IPS DF 6.9 (cell line): ENCODE data around the gene TEAD1.

Source experiments
- DNase-seq: peaks from one replicate; pipeline ENCODE4 v3.0.0-alpha.2; 2013; ENCODE audit warnings: low read depth, low spot score
- H3K27ac ChIP-seq: one replicate; pipeline ENCODE4 v1.5.1; 2013; ENCODE audit warnings: low read length, control low read depth
- H3K27me3 ChIP-seq: 2 replicates; pipeline ENCODE4 v1.6.1; 2013; ENCODE audit warnings: mild to moderate bottlenecking, low read length; ENCODE audit not compliant: control insufficient read depth, insufficient read depth
- H3K36me3 ChIP-seq: 2 replicates; pipeline ENCODE4 v1.6.1; 2013; ENCODE audit warnings: low read length; ENCODE audit not compliant: control insufficient read depth, insufficient read depth
- H3K4me1 ChIP-seq: 2 replicates; pipeline ENCODE4 v1.6.1; 2013; ENCODE audit warnings: low read length; ENCODE audit not compliant: control insufficient read depth, insufficient read depth
- H3K4me3 ChIP-seq: 2 replicates; pipeline ENCODE4 v1.5.1; 2013; ENCODE audit warnings: mild to moderate bottlenecking, low read length
- H3K9me3 ChIP-seq: 2 replicates; pipeline ENCODE4 v1.6.1; 2013; ENCODE audit warnings: low read length, inconsistent platforms; ENCODE audit not compliant: control insufficient read depth, insufficient read depth
- WGBS: extraction: QIAGEN DNeasy Blood & Tissue Kit; methylation state at CpG from one replicate; pipeline ENCODE4 v1.1.7; 2013; ENCODE audit warnings: mixed read lengths, missing lambda C conversion rate; ENCODE audit not compliant: insufficient read length, insufficient coverage; 5-methylcytosine and 5-hydroxymethylcytosine counted together

Gene TEAD1

GRCh38 chr11:12771875-12772274 lies 97.7 kb downstream of the TEAD1 start:
- Histone ChIP-seq H3K9me3 (no peaks in the 10 kb centered on the region), H3K4me1 (peaks cover 6% of the 10 kb centered on the region), H3K4me3 (no peak overlapping the region), H3K27me3 (no peaks in the 10 kb centered on the region), H3K27ac (no peak overlapping the region), H3K36me3 (no peaks in the 10 kb centered on the region)
- no peak for DNase-seq
- no CpG with 5 or more reads among the region's 2 CpGs for WGBS

- DNase-seq, result no peak
- H3K27ac ChIP-seq, result no peak overlapping the region
- peaks cover 6% of the 10 kb centered on the region for H3K4me1 ChIP-seq
- H3K36me3 ChIP-seq, result no peaks in the 10 kb centered on the region
- no peaks in the 10 kb centered on the region for H3K27me3 ChIP-seq
- no peaks in the 10 kb centered on the region for H3K9me3 ChIP-seq
- no peak overlapping the region for H3K4me3 ChIP-seq
- no CpG with 5 or more reads among the region's 1 CpG for WGBS
These were observed 98.1 kb downstream of the TEAD1 start for GRCh38 chr11:12772324-12772723.

GRCh38 chr11:12773591-12773990 lies 99.4 kb downstream of the TEAD1 start:
- no peak for DNase-seq
- Histone ChIP-seq H3K9me3 (no peaks in the 10 kb centered on the region), H3K27me3 (no peaks in the 10 kb centered on the region), H3K4me1 (peaks cover 5% of the 10 kb centered on the region), H3K4me3 (no peak overlapping the region), H3K36me3 (no peaks in the 10 kb centered on the region), H3K27ac (no peak overlapping the region)
- WGBS, result no CpG with 5 or more reads among the region's 2 CpGs

- no peaks in the 10 kb centered on the region for H3K36me3 ChIP-seq
- WGBS, result no CpG with 5 or more reads among the region's 10 CpGs
- no peak for DNase-seq
- H3K4me3 ChIP-seq, result no peak overlapping the region
- no peaks in the 10 kb centered on the region for H3K27me3 ChIP-seq
- H3K4me1 ChIP-seq, result peaks cover 2% of the 10 kb centered on the region; the same call in 1 of the 2 replicates
- no peak overlapping the region for H3K27ac ChIP-seq
- H3K9me3 ChIP-seq, result no peaks in the 10 kb centered on the region
These were observed 101.7 kb downstream of the TEAD1 start for GRCh38 chr11:12775955-12776354.

GRCh38 chr11:12777208-12777874 lies 103.1 kb downstream of the TEAD1 start:
- Histone ChIP-seq H3K9me3 (no peaks in the 10 kb centered on the region), H3K27ac (no peak overlapping the region), H3K27me3 (no peaks in the 10 kb centered on the region), H3K4me3 (no peak overlapping the region), H3K4me1 (peaks cover 2% of the 10 kb centered on the region; the same call in 1 of the 2 replicates), H3K36me3 (no peaks in the 10 kb centered on the region)
- no CpG with 5 or more reads among the region's 5 CpGs for WGBS
- DNase-seq, result no peak

- H3K4me3 ChIP-seq, result no peak overlapping the region
- no peaks in the 10 kb centered on the region for H3K27me3 ChIP-seq
- no peak for DNase-seq
- H3K9me3 ChIP-seq, result no peaks in the 10 kb centered on the region
- H3K27ac ChIP-seq, result no peak overlapping the region
- WGBS, result no CpG with 5 or more reads among the region's 2 CpGs
- no peaks in the 10 kb centered on the region for H3K36me3 ChIP-seq
- peaks cover 2% of the 10 kb centered on the region; the same call in 1 of the 2 replicates for H3K4me1 ChIP-seq
These were observed 104.2 kb downstream of the TEAD1 start for GRCh38 chr11:12778240-12778905.

GRCh38 chr11:12783765-12784164 lies 109.5 kb downstream of the TEAD1 start:
- WGBS, result no CpG with 5 or more reads among the region's 2 CpGs
- H3K27me3 ChIP-seq, result no peaks in the 10 kb centered on the region

GRCh38 chr11:12784445-12784844 lies 110.2 kb downstream of the TEAD1 start:
- no CpG with 5 or more reads among the region's 3 CpGs for WGBS
- no peak overlapping the region for H3K4me3 ChIP-seq
- no peak for DNase-seq

More at GRCh38 chr11:12783765-12784164, 109.5 kb downstream of the TEAD1 start:
- Histone ChIP-seq H3K4me3 (no peak overlapping the region), H3K36me3 (no peaks in the 10 kb centered on the region), H3K9me3 (no peaks in the 10 kb centered on the region), H3K27ac (no peak overlapping the region), H3K4me1 (no peaks in the 10 kb centered on the region)
- no peak for DNase-seq

GRCh38 chr11:12784987-12785386 lies 110.8 kb downstream of the TEAD1 start:
- Histone ChIP-seq H3K36me3 (no peaks in the 10 kb centered on the region), H3K4me1 (0 out of 2 replicates have a peak, but pooled peaks cover 3% of the 10 kb centered on the region), H3K27me3 (no peaks in the 10 kb centered on the region), H3K4me3 (no peak overlapping the region), H3K9me3 (no peaks in the 10 kb centered on the region), H3K27ac (no peak overlapping the region)
- no peak for DNase-seq
- no CpG with 5 or more reads among the region's 5 CpGs for WGBS

More at GRCh38 chr11:12784445-12784844, 110.2 kb downstream of the TEAD1 start:
- H3K4me1 ChIP-seq, result 0 out of 2 replicates have a peak, but pooled peaks cover under 1% of the 10 kb centered on the region
- H3K9me3 ChIP-seq, result no peaks in the 10 kb centered on the region
- H3K27me3 ChIP-seq, result no peaks in the 10 kb centered on the region
- H3K36me3 ChIP-seq, result no peaks in the 10 kb centered on the region
- no peak overlapping the region for H3K27ac ChIP-seq

- H3K27ac ChIP-seq, result no peak overlapping the region
These were observed 111.7 kb downstream of the TEAD1 start for GRCh38 chr11:12785901-12786300.

More at GRCh38 chr11:12785901-12786300, 111.7 kb downstream of the TEAD1 start:
- WGBS, result no CpG with 5 or more reads among the region's 5 CpGs
- H3K4me3 ChIP-seq, result no peak overlapping the region
- DNase-seq, result no peak
- 0 out of 2 replicates have a peak, but pooled peaks cover 3% of the 10 kb centered on the region for H3K4me1 ChIP-seq
- H3K27me3 ChIP-seq, result no peaks in the 10 kb centered on the region
- H3K36me3 ChIP-seq, result no peaks in the 10 kb centered on the region
- H3K9me3 ChIP-seq, result no peaks in the 10 kb centered on the region
